8988T (cell line): Measurements from ENCODE around the gene MCAT.

Experiments used
- DNase-seq: peaks from one replicate; pipeline ENCODE4 v3.0.0; 2011

The MCAT gene

GRCh38 chr22:43171607-43172006, 28.4 kb upstream of the MCAT start:
- no peak for DNase-seq

DNA sequence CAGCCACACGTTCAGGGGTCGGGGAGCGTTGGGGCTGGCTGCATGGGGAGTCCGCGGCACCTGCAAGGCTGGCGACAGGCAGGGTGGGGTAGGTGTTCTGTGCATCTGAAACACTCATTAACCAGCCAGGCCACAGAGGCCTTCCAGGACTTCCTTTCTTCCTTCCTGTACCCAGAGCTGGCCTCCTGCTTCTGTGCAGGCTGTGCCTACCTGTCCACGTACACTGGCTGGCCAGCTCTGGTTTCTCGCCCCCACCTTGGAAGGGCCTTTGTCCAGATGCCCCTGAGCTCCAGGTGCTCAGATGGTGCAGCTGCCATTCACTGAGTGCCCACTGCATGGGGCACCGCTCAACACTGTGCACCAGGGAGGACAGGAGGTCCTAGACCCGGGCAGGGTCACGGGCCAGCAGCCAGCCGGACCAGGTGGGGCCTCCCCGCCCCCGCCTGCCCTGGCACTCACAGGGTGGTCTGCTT, 27.9 kb upstream of the MCAT start:
- DNase-seq: no peak

DNA sequence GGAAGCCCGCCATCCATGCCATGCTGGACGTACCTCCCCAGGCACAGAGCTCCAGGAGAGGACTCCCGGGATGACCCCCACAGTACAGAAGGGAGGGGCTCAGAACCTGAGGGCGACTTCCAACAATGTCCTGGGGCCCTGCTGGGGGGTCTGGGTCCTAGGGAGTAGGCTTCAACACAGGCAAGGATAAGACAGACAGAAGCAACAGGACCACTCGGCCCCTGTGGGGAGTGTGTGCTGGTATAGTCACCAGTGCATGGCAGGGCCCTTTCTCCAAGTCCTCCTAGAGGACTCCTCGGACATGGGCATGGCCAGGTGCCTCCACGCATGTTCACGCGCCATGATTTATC, 26.9 kb upstream of the MCAT start:
- no peak for DNase-seq

DNA sequence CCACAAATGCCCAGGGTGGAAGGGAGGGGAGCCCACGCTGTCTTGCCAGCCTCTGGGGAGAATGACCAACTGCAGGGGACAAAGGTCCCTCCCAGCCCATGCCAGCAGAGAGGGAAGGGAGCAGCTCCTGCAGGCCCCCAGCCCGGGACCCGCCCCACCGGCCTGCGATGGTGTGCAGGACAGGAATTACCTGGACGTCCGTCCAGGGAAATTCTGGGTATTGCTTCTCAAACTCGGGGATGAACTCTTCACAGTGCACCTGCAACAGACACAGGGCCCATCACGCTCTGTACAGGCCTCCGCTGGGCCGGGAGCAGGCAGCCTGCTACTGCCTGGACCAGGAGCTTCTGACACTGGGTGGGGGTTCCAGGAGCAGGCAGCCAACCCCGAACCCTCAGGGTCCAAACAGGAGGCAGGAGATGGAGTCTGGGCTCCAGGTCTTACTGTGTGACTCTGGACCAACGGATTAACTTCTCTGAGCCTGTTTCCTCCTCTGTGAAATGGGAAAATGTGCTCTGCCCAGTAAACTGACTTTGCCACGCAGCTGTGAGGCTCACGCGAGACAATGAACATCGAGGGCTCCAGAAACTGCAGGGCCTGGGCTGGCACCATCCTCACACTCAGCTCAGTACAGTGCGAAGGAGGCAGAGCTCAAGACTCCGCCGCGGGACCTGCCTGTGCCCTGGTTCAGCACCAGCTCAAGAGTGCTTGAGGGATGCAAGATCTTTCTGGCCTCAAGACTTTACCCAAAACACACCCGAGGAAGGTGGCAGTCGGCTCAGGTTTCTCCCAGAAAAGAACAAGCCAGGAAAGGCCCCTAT, 26.3 kb upstream of the MCAT start:
- DNase-seq: no peak

DNA sequence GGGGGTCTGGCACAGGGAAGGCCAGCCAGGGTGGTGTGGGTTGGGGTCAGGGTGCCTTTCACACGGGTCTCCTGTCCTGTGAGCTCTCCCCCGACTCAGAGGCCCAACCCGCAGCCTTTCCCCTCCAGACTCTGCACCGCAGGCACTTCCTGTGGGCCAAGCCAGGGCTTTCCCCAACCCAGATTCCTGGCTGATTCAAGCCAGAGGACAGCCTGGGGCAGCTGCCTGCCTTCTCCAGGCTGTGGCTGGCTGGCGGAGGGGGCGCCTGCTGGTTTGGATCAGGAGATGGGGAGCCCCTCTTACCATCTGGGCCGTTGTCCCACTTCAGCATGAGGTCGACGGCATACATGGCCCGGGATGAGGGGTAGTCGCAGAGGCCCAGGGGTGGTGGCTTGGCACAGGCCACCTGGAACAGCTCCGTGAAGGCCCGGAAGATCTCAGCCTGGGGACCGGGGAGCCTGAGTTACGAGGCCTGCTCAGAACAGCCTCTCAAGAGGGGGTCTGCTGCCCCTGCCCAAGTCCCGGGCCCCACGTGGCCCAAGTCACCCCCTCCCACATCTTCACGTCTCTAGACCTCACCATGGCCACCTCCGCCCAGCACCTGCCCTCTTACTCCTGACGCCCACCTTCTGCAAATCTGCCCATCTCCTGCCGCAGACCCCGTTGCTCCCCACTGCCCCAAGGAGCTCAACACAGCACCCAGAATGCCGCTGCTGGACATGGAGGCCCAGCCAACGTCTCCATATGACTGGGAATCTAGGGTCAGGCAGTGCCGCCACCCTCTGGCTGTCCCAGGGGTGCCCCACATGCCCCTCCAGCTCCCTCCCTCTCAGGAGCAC, 25.5 kb upstream of the MCAT start:
- DNase-seq: no peak

- DNase-seq: no peak
These were observed 23.9 kb upstream of the MCAT start for GRCh38 chr22:43167001-43167589.

GRCh38 chr22:43166132-43166930, 23.1 kb upstream of the MCAT start:
- no peak for DNase-seq

DNA sequence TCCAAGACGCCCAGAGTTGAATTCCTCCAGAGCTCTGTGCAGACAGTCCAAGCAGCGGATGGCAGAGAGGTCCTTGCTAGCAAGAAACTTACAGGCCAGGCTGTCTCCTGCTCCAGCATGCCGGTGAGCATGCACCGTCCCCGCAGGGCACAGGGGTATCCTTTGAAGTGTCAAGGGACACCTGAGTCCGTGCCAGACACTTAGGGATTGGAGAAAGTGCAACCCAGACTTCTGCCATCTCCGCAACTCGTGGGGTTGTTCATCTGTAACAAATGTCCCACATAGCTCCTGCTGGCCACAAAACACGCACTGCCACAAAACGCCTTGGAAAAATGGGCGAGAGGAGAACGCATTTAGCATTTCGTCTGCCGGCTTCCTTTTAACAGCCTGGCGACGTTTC, 21.4 kb upstream of the MCAT start:
- DNase-seq: no peak

DNA sequence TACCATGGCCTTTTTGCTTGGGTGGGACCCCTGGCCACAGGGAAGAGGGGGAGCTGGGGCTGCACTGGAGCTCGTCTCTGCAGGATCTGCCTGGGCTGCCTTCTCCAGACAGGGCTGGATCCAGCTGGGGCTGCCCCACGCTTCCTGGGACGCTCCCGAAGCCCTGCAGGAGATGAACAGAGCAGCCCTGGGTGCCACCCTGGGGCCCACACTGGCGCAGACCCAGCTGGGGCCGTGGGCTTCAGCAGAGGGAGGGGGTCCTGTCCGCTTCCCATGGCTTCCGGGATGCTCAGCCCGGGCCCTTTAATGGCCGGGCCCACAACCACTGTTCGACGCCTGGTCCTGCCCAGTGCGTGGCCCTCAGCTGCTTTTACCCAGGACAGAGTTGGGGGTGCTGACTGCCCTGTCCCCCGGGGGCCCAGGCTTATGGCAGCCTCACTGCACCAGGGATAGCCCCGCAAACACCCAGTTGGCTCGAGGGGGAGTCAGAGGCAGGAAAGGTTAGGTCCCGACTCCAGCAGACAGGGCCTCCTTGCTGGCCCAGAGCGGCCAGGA, 20.1 kb upstream of the MCAT start:
- no peak for DNase-seq

DNA sequence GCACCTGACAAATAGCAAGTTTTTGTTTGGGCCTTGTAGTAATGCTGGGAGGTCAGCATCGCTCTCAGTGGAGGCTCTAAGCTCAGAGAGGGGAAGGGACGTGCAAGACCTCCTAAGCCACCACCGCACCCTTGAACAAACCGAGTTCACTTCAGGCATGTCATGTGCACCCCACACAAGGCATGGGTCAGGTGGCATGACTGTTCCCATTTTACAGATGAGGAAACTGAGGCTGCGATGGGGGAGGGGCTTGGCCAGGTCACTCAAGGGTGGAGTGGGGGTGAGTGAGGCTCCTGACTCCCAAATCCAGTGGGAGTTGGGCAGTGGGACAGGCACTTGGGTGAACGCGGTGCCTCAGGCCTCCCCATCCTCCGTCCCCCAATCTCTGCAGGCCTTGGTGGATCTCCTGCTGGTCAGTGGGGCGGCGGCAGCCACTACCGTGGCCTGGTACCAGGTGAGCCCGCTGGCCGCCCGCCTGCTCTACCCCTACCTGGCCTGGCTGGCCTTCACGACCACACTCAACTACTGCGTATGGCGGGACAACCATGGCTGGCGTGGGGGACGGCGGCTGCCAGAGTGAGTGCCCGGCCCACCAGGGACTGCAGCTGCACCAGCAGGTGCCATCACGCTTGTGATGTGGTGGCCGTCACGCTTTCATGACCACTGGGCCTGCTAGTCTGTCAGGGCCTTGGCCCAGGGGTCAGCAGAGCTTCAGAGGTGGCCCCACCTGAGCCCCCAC, 19.4 kb upstream of the MCAT start:
- DNase-seq: no peak

DNA sequence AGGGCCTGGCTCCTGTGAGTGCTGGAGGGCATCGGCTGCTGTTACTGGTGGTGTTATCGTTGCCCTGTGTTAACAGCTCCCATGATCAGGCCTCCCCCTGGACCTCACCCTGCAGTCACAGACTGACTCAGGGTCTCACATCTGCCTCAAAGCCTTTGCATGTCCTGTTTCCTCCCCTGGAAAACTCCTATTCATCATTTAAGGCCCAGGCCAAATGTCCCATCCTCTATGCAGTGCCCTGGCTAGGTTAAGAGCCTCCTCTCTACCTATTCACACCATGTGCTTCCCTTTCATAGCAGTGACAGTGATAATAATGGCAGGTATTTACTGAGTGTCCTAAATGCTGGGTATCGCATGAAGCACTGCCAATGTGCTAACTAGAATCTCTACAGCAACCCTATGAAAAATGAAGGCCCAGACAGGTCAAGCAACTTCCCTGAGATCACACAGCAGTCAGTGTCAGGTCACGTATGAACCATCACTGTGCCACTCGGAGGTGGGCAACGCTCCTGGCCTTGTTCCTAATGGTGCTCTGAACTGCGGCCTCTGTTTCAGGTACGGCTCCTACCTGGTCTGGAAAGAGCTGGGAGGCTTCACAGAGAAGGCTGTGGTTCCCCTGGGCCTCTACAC, 17.4 kb upstream of the MCAT start:
- no peak for DNase-seq

GRCh38 chr22:43159484-43160178, 16.4 kb upstream of the MCAT start:
- DNase-seq: peak; percentile 52

DNA sequence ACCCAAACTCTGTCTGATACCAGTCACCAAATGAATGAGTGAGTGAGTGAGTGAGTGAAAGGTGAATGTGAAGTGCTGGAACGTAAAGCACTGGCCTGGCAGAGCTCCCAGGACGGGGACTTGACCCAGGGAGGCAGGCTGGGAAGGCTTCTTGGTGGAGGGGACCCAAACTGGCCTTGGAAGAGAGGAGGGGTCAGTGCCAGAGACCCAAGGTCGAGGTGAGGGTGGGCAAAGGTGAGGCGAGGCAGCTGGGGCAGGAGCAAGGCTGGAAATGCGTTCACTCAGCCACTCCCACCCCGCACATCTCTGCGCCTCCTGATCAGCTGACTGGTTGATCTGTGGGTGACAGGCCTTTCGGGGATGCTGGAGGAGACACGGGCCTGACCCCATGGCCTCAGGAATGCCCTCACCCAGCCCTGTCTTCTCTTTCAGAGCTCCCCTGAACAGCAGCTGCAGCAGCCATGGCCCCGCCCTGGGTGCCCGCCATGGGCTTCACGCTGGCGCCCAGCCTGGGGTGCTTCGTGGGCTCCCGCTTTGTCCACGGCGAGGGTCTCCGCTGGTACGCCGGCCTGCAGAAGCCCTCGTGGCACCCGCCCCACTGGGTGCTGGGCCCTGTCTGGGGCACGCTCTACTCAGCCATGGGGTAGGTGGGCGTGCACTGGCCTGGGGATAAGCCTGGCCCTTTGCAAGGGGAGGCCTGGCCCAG, 15.7 kb upstream of the MCAT start:
- no peak for DNase-seq

DNA sequence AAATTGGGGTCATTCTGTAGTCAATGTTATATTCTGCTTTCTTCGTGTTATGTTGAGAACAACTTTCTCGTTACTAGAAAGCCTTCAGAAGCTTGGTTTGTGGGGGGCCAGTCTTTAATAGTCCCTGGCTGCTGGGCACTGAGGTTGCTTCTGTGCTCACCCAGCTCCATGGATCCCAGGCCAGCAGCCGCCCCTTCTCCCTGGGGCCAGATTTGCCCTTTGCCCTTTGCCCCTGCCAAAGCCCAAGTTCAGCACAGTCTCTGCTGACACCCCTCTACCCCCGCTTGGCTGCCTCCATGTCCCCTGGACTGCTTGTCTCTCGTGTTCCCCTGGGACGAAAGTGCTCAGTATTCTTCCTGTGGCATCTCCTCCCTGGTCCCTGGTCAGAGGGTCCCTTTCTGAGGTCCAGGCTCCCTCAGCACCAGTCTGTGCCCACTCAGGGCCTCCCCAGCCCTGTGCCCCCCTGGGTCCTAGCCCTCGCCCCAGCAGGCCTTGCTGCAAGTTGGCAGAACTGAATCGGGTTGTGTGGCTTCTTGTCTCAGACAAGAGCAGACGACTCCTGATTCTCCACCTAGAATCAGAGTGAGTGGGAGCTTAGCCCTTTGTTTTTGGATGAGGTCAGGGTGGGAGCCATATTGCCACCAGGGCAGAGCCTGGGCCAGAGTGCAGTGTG, 14.8 kb upstream of the MCAT start:
- no peak for DNase-seq

DNA sequence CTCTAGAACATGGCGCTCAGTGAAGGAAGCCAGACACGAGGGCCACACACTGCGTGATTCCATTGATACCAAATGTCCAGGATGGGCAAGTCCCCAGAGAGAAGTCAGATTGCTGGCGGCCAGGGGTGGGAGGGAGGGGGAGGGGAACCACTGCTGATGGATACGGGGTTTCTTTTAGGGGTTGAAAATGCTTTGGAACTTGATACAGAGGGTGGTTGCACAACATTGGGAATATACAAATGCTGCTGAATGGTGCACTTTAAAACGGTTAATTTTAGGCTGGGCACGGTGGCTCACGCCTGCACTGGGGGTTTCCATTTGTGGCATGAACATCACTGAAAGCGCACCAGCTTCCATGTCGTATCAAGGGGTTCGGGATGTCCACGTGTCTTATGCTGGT, 13.2 kb upstream of the MCAT start:
- no peak for DNase-seq

DNA sequence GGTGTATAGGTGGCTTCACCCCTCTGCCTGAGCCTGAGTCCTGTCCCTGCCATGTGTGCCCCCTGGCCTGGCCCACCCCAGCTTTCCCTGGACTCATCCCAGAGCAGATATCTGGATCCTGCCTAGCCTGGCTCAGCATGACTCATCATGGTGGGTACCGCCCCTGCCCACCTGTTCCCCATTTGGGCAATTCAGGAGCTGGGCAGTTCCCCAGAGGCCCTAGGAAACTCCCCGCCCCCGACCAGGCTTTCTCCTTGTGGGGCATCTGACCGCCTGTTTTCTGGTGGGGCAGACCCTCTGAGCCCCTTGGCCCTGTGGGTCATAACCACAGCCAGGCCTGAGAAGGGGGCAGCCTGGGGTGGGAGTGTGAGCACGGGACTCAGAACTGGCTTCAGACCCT, 12.6 kb upstream of the MCAT start:
- no peak for DNase-seq

DNA sequence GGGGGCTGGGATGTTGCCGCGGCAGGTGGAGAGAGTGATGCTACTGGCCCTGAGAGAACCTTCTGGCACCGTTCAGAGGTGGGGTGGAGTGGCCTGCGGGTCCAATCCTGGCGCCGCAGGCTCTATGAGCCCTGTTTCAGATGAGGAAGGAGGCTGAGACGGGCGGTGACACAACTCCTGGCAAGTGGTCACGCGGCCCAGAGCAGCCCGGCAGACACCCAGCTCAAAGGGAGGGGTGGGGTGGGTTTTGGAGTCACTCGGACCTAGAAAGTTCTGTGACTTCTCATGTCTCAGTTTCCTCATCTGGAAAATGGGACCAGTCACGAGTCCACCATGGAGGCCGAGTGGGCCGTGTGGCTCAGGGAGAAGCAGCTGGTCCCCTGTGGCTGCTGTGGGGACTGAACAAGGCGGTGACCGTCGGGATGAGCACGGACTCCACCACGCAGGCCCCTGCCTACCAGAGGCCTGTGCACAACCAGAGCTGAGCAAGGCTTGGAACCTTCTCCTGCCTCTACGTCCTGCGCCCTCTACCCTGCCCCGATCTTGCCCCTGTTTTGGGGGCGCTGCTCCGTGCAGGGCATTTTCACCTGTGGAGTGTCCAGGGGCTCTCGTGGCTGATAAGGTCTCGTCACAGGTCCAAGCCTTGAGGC, 11.8 kb upstream of the MCAT start:
- no peak for DNase-seq

DNA sequence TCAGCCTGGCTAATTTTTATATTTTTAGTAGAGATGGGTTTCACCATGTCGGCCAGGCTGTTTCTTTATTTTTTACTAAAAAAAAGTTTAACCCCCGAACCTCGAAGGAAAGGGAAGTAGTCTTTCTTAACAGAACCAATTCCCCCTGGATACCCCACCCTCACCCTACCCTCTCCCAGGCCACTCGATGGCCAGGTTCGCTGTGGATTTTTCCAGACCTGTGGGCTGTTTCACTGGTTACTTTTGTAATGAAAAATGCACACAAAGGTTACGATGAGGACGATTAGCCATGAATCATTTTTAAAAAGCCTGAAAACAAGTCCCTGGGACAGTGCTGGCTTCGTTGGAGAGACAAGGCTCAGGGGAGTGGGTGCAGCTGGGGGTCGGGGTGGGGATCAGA, 10.7 kb upstream of the MCAT start:
- DNase-seq: no peak
